GM21360 (cell line): ENCODE data around the gene PANK3.
"Not testable (repeated sequence)": the region's sequence is repeated elsewhere in the genome, so short reads cannot be mapped to it uniquely, and the experiment has no call there.

Source experiments
- ATAC-seq: cut with Tn5 transposase; IDR thresholded peaks from one replicate; pipeline ENCODE4 v1.9.1; 2021; ENCODE audit warnings: mild to moderate bottlenecking, moderate library complexity; ENCODE audit not compliant: unreplicated experiment

PANK3 gene

DNA sequence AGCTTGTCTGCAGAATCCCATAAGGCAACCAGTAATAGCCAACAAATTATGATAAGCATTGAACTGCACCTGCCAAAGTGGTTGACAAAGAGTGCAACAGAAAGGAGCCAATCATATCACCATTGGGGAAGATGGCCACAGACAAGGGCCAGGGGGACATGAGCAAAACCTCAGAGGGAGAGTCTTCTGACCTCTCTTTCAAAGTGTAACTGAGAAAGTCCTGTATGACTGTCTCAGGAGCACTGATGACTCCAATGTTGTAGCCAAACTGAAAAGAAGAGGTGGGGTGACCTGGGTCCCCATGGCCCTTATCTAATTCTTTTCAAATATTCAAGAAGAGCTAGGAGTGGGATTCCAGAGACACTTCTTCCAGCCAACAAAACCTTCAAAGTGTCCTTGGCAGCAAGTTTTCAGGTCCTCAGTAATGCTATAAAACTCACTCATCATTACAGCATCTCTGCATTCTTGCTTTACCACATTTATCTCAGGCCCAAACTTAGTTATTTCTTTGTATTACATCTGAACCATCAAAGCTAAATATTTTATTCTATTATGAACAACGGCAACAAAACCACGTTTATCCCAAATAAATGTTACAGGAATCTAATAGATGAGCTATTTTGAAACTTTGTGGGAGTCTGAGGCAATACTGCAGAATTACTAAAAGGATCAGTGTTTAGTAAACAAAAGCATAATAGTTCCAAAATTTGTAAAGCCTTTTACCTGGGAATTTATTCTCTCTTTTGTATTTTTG lies 25.6 kb downstream of the PANK3 start:
- ATAC-seq, result no peak

DNA sequence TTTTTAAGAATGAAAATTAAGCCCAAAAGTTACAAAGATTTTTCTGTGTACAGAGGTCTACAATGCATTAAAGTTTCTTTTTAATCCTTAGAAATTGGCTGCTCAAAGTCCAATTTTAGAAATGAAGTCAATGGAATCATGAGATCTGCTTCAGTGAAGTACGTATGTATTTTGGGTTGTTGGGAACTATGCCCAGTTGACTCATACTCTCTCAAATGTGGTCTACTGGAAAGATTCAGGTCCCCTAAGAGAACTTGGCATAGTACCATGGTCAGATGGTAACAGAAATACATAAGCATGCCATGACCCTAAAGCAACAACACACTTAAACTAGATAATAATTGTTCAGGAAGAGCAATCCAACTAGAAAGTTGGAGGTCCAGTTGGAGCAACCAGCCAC lies 27.0 kb downstream of the PANK3 start:
- no peak for ATAC-seq

DNA sequence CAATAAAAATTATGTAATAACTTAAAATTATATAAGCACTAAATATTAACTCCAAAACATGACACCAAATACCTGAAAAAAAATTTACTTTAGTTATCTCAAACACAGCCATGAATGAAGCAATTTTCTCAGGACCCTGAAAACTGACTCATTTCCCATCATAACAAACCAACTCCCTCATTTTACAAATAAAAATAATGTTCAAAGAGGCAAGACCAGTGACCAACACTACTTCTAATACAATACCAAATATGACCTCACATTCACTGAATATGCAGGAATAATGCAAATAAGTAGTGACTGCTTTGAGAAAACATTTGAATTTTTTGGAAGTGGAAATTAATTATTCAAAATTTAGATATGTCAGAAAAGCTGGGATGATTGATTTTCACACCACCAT lies 28.5 kb downstream of the PANK3 start:
- ATAC-seq, result no peak

DNA sequence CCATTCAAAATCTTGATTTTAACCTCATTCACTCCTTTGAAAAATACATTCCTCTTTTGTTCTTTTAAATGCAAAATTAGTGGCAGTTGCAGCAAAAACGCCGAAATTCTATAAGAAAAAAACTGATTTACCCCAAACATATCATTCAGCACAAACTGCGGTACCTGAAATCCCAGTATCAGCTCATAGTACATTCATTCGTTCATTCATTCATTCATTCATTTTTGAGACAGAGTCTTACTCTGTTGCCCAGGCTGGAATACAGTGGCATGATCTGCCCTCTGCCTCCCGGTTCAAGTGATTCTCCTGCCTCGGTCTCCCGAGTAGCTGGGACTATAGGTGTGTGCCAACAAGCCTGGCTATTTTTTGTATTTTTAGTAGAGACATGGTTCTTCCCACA lies 29.6 kb downstream of the PANK3 start:
- no peak for ATAC-seq

DNA sequence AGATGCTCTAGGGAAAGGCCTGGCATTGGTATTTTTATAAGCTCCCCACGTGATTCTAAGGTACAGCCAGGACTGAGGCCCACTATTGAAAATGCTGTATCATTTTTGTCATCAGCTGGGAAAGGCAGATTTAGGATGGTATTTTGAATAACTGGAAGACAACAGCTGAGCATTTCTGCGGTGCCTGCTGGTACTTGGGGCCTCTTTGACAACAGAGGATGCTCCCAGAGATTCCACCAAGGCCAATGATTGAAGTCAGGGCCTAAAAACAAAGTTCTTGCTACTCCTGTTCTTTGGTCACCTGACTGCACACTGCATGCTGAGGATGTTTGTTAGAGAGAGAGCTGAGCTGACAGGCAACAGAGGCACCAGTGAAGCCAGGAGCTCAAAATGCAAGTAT lies 42.0 kb downstream of the PANK3 start:
- no peak for ATAC-seq

DNA sequence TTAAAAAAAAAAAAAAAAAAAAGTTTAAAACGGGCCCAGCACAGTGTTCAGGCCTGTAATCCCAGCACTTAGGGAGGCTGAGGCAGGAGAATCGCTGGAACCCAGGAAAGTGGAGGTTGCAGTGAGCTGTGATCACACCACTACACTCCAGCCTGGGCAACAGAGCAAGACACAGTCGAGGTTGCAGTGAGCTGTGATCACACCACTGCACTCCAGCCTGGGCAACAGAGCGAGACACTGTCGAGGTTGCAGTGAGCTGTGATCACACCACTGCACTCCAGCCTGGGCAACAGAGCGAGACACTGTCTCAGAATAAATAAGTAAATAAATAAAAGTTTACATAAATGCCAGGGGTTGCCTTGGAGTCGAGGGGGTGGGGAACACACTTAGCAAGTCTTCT lies 44.8 kb downstream of the PANK3 start:
- not testable (repeated sequence) for ATAC-seq

DNA sequence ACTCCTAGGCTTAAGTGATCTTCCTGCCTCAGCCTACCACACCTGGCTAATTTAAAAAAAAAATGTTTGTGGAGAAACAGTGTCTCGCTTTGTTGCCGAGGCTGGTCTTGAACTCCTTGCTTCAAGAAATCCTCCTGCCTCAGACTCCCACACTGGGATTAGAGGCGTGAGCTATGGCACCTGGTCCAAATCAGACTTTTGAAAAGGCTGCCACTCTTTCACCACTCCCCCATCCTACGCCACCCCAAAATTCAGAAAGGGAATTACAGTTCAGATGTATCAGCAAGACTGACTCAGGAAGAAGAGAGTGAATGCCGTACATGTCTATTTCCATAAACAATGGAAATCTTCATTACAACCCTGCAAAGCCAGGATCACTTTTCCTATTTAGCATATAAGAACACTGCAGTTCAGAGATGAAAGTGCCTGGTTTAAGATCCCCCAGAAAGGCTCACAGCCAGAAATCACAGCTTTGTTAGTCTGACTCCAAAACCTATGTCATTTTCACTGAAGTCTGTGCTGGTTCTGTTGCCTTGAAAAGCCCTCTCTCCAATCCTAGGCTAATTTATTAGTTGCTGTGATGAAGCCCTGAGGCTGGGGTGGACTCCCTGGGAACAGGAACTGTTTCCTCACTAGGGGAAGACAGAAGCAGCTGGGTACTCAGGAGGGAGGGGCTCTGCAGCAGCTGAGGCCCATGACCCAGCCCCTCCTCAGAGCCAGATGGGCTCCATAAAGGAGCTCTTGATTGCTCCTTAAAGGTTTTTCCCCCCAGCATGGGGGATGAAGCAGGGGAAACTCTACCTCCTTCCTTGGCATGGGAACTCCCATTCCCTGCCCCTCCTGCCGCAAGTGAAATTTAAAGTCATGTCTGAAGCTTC lies 46.9 kb downstream of the PANK3 start:
- no peak for ATAC-seq

DNA sequence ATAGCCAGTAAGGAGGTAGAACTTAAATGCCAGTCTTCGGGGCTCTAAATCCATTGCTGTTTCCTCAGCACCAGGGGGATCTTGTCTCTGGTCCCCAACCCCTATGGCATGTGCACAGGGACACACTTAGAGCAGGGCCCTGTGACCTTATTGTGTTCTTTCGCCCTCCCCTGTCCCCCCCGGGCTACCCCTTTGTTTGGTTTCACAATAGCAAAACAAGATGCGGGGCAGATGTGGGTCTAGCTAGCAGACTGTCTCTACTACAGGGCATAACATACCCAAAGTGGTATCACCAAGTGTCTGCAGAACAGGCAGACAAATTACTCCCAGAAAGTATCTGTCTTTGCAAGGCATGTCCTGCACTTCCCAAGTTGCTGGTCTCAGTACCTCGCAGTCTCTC lies 48.0 kb downstream of the PANK3 start:
- no peak for ATAC-seq

DNA sequence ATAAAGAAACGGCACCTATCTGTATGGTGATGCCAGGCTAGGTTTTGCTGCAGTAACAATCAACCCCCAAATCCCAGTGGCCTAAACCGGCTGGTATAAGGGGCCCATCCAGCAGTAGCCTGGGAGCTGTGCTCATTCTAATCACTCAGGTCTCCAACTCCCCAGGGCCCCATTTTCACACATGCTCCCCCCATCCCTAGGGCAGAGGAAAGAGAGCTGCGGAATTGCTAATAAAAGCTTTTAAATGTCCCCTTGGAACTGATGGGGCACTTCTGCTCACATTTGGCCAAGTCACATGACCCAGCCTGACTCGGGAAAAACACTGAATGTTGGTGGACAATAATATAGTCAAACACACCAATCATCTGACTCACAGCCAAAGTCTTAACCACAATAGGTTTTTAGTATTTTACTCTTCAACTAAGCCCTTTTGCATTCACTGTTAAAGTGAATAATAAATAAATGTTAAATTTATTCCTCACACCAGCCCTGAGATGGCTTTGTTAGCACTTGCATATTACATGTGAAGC lies 48.5 kb downstream of the PANK3 start:
- no peak for ATAC-seq

DNA sequence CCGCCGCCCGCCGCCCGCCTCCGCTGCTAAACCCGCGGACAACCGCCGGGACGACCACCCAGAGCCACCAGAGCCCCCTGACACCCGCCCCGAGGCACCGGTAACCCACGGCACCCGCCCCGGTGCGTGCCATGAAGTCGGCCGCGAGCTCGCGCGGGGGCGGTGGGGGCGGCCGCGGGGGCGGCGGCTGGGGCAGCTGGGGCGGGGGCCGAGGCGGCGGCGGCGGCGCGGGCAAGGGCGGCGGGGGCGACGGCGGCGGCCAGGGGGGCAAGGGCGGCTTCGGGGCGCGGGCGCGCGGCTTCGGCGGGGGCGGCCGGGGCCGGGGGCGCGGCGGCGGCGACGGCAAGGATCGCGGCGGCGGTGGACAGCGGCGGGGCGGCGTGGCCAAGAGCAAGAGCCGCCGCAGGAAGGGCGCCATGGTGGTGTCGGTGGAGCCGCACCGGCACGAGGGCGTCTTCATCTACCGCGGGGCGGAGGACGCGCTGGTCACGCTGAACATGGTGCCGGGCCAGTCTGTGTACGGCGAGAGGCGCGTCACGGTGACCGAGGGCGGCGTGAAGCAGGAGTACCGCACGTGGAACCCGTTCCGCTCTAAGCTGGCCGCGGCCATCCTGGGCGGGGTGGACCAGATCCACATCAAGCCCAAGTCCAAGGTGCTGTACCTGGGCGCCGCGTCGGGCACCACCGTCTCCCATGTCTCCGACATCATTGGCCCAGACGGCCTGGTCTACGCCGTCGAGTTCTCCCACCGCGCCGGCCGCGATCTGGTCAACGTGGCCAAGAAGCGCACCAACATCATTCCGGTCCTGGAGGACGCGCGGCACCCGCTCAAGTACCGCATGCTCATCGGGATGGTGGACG lies 49.6 kb downstream of the PANK3 start:
- no peak for ATAC-seq

DNA sequence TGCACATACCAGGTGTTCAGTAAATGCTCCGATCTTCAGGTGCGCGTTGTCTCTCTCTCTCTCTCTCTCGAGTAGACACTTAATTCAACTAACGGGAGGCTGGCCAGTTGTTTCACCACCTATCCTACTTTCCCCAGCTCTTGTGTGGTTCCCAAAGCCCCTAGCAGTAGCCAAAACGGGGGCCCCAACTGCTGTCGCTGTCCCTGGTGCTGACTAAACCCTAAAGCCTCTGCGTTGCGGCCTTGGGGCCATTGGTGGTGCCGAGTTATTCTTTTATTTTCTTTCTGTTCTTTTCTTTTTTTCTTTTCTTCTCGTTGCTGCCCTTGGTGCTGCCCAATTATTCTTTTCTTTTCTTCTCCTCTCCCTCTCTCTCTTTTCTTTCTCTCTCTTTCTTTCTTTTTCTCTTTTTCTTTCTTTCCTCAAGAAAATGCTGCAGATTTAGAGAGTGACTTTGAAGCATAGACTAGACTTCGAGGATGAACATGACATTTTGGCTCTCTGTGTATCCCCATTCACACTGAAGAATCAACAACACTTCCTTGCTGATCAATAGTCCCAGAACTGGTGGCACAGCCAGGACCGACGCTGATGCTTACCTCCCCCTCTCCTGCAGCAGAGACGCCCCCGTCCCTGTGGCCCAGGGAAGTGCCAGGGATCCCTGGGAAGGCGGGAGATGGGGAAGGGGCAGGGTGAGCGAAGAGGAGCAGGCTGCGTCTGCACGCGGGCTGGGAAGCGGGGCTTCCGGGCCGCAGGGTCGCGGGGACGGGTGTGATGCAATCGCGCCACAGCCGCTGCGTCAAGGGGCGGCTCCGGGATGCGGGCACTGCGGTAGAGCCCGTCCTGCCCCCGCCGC lies 50.4 kb downstream of the PANK3 start, which contains the start of gene FBLL1:
FBLL1 (plus strand) TSS at position 785 of the 853 bp plus-strand sequence. CDS start 200 bp downstream, outside the sequence.
- ATAC-seq, result no peak

DNA sequence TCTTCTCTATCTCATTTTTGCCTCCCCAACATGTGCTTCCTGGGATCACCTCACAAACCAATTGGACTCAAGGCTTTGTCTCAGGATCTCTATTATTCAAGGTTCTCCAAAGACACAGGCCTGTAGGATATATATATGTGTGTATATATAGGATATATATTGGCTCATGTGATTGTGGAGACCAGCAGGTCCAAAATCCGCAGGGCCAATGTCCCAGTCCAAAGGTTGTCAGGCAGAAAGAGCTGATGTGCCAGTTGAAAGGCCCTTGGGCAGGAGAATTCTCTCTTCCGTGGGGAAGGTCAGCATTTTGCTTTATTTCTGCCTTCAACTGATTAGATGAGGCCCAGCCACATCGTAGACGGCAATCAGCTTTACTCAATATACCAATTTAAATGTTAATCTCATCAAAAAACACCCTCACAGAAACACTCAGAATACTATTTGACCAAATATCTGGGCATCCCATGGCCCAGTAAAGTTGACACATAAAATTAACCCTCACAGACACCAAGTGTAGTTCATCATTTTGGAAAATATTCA lies 51.3 kb downstream of the PANK3 start:
- ATAC-seq, result no peak

DNA sequence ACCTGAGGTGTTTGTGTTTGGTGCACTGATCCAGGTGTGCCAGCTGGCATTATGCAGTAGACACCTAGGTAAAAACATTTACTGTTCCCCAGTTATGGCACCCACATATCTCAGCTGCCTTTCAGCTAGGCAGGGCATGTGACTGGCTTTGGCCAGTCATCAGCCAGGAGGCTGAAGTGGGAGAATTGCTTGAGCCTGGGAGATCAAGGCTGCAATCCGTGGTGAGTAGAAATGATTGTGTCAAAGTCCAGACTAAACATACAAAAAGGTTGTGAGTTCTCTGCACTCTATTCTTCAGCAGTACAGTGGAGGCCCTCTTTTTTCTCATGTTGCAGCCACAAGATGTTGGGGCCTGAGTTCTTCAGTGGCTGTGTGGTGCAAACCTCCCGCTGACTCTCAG lies 53.3 kb downstream of the PANK3 start:
- no peak for ATAC-seq

DNA sequence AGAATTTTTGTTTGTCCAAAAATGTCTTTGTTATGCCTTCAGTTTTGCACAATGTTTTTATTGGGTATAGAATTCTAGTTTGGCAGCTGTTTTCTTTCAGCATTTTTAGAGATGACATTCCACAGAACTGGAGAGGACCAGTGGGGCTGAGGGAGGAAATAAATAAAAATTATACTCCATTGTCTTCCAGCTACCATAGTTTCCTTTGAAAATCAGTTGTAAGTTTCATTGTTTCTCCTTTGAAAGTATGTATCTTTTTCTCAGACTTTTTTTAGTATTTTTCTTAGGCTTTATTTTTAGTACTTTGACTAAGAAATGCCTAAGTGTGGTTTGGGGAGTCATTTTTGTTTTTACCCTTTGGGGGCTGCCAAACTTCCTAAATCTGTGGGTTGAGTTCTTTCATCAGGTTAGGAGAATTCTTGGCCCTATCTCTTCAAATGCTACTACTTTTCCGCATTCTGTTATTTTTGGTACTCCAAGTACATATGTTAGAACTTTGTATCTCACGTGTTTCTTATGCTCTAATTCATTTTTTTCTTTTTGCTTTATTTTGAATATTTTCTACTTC lies 65.2 kb downstream of the PANK3 start:
- ATAC-seq, result no peak

DNA sequence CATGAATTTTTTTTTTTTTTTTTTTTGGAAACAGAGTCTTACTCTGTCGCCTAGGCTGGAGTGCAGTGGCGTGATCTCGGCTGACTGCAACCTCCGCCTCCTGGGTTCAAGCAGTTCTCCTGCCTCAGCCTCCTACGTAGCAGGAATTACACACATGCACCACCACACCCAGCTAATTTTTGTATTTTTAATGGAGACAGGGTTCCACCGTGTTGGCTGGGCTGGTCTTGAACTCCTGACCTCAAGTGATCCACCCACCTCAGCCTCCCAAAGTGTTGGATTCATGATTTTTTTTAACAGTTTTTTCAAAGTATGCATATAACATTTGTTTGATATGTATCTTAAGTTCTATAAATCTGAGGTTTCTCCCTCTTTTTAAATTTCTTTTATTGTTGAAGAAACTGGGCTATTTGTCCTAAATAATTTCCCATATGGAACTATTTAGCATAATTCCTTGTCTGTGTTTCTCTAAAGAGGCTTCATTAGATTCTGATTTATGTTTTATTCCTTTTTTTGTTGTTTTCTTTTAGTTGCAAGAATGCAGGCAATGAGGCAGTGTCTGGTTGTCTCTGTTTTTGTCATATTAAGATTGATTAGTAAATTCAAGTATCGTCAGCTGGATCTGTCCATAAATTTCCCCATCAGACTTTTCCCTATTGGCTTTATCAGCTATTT lies 76.5 kb downstream of the PANK3 start:
- ATAC-seq, result no peak
